ENCODE measurements around the gene POU3F3.
A peak's percentile ranks its signal among the peaks of the same experiment; 100 is the strongest.

The POU3F3 gene

DNA sequence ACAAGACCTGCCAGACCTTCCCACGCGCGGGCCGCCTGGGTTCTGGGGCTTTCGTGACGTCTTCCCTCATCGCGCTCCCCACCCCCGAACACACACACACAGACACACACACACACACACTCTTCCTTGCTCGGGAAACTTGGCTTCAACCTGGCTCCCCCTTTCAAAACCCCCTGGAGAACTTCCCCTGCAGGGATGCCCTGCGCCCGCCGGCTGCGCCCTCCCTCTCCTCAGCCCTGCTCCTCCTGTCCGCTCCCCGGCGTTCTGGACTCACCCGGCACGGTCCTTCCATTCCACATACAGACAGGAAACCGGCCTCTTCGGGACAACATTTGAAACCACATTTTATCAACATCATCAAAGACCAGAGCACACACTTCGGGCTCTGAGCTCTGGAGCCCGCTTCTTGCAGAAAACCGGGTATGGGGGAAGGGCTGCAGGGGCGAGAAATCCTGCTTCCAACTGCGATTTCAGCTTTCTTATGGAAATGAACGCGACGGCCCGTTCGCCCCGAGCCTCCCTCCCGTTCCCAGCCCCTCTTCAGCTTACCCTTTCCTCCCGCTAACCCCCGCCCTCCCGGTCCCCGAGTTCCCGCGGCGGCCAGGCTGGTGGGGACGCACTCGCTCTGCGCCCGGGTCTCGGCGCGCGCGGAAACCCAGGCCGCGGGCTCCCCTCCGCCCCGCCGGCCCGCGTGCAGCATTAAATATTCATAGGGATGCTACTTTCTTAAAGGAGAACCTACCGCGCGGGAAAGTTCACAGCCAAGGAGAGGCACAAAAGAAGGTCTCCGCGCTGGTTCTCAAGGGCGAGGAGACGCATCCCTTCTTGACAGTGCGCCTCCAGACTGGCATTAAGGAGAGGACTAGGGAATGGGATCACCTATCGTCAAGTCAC, 18.3 kb downstream of the POU3F3 start:
- no peak for TF ChIP-seq CTCF (IDR thresholded peaks at IDR 0.05; ENCODE audit: control insufficient read depth, insufficient read depth, low read depth, low read length, missing control alignments)
- H3K4me3 ChIP-seq (ENCODE audit: control insufficient read depth, low read depth, low read length), result no peak overlapping the region
- DNase-seq (ENCODE audit: low read depth), result no peak

- H3K4me3 ChIP-seq (ENCODE audit: control insufficient read depth, low read depth, low read length), result peak overlapping the region; percentile 34
- DNase-seq (ENCODE audit: low read depth), result peak; percentile 16
- TF ChIP-seq CTCF (IDR thresholded peaks at IDR 0.05; ENCODE audit: control insufficient read depth, insufficient read depth, low read depth, low read length, missing control alignments), result peak; percentile 65
Measured at GRCh38 chr2:104872866-104873688, 19.2 kb downstream of the POU3F3 start.

DNA sequence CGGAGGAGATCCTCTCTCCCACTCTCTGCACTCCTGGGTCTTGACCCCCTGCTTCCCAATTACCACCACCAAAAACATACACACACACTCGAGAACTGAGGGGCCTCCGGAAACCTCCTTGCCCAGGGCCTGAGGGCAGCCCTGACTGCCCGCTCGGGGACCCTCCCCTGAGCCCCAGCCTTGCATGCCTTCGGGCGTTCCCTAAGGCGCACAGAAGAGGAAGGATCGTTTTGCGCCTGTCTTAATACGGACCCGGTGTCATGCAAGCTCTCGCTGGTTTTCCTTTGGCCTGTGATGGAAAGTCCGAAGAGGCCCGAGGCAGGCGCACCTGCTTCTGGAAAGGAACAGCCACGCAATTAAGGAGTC, 19.8 kb downstream of the POU3F3 start:
- no peak overlapping the region; the same call in 1 of the 2 replicates for H3K4me3 ChIP-seq (ENCODE audit: control insufficient read depth, low read depth, low read length)
- no peak for TF ChIP-seq CTCF (IDR thresholded peaks at IDR 0.05; ENCODE audit: control insufficient read depth, insufficient read depth, low read depth, low read length, missing control alignments)
- no peak for DNase-seq (ENCODE audit: low read depth)

GRCh38 chr2:104874230-104874629, 20.3 kb downstream of the POU3F3 start:
- no peak for DNase-seq (ENCODE audit: low read depth)
- no peak for TF ChIP-seq CTCF (IDR thresholded peaks at IDR 0.05; ENCODE audit: control insufficient read depth, insufficient read depth, low read depth, low read length, missing control alignments)
- no peak overlapping the region for H3K4me3 ChIP-seq (ENCODE audit: control insufficient read depth, low read depth, low read length)

DNA sequence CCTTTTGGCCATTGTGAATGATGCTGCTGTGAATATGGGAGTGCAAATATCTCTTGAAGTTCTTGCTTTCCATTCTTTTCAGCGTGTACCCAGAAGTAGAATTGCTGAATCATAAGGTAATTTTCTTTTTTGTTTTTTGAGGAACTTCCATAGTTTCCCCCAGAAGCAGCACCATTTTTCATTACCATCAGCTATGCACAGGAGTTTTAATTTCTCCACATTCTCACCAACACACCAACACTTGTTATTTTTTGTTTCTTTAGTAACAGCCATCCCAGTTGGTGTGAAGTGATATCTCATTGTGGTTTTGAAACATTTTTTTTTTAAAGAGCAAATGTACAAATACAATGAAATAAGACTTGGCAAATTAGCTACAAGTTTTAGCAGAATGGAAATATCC, 21.3 kb downstream of the POU3F3 start:
- no peak for TF ChIP-seq CTCF (IDR thresholded peaks at IDR 0.05; ENCODE audit: control insufficient read depth, insufficient read depth, low read depth, low read length, missing control alignments)

DNA sequence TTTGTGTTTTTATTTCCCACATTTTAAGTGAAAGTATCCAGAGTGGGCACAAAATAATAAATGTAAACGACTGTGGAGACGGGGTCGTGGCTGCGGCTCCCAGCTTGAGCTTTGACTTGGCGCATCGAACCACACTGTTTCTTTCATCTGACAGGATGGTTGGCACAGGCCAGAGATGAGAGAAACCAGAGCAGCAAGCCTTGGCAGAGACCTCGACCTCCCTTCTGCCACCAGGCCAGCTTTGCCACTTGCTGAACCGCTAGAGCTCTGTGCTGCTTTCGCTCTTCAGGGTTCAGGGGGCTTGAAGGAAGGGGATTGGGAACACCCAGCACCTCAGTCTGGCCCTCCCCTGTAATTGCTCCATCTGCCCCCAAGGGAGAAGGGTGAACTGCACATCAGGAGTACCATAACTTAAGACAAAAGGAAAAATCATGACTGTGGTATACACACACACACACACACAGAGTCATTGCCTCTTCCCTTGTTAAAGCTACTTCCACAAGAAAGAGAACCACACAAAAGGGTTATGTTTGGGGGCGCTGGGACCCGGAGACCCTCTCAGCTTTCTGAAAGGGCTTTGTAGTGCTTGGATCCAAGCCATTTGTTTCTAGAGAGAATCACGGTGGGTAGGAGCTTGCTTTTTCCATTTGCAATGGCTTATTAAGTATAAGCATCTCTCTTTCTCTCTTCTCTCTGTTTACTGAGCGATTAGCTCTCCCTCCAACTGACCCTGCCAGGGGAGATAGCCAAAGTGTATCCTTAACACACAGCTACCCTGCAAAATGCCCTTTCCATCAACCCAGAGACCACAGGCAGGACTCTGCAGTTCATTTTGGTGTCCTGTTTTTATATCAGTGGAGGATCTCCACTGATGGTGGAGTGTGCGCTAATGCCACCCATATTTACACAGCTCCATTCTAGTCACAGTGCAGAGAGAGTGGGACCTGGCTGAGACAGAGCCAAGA, 23.0 kb downstream of the POU3F3 start:
- no peak for DNase-seq (ENCODE audit: low read depth)
- H3K4me3 ChIP-seq (ENCODE audit: control insufficient read depth, low read depth, low read length), result no peak overlapping the region
- TF ChIP-seq CTCF (IDR thresholded peaks at IDR 0.05; ENCODE audit: control insufficient read depth, insufficient read depth, low read depth, low read length, missing control alignments), result no peak

More for the DNA sequence above, 21.3 kb downstream of the POU3F3 start:
- H3K4me3 ChIP-seq (ENCODE audit: control insufficient read depth, low read depth, low read length), result no peak overlapping the region
- no peak for DNase-seq (ENCODE audit: low read depth)
